Measurements from ENCODE around the gene MARCKSL1. TPM values are rescaled to one million over a fixed set of nuclear protein-coding genes. Genes with fewer than 3 reads are reported as not detected.

The MARCKSL1 gene
- polyA plus RNA-seq, 1 donor from 2014 or later, result 694 TPM

DNA sequence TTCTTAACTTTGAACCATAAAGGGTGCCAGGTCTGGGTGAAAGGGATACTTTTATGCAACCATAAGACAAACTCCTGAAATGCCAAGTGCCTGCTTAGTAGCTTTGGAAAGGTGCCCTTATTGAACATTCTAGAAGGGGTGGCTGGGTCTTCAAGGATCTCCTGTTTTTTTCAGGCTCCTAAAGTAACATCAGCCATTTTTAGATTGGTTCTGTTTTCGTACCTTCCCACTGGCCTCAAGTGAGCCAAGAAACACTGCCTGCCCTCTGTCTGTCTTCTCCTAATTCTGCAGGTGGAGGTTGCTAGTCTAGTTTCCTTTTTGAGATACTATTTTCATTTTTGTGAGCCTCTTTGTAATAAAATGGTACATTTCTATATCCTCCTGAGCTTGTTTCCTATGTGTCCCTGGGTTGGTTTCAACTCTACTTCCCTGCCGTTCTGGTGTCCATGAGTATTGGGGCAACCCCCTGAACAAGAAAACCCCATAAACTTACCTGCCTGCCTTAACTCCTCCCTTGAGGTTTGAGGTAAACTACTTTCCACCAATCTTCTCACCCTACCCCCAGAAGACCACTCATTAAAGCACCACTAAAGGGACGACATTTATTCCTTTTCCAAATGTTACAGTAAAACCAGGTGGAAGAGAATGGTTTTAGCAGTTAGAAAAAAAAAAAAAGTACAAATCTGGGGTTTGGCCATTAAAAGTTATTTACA is 2.6 kb downstream of the MARCKSL1 start:
- no peak overlapping the region for H2AFZ ChIP-seq (ENCODE audit: low read depth, low read length)
- H3K4me2 ChIP-seq (ENCODE audit: low read length), result peak overlapping the region; percentile 99
- H3K9ac ChIP-seq (ENCODE audit: low read length), result peak overlapping the region; percentile 99
- H3F3A ChIP-seq (ENCODE audit: insufficient read depth, low read length, poor library complexity, severe bottlenecking), result no peaks in the 10 kb centered on the region
- no peaks in the 10 kb centered on the region for H3K9me3 ChIP-seq (ENCODE audit: low read length)
- H4K20me1 ChIP-seq (ENCODE audit: insufficient read depth), result peaks cover 22% of the 10 kb centered on the region
- peak overlapping the region; percentile 100 for H3K4me3 ChIP-seq (ENCODE audit: low read length)
- H3K27ac ChIP-seq (ENCODE audit: low read length), result no peak overlapping the region
- peaks cover 6% of the 10 kb centered on the region for H3K36me3 ChIP-seq (ENCODE audit: insufficient read depth, low read length)
- H3K79me2 ChIP-seq (replicated peaks; ENCODE audit: insufficient read depth, low read length), result peaks cover 34% of the 10 kb centered on the region
- no peaks in the 10 kb centered on the region for H3K27me3 ChIP-seq (ENCODE audit: insufficient read depth, low read depth, low read length)
- no peak for TF ChIP-seq MXI1 (conservative IDR thresholded peaks at IDR 0.05; ENCODE audit: poor library complexity, severe bottlenecking)
- no peak for TF ChIP-seq TAF1 (IDR thresholded peaks at IDR 0.05; ENCODE audit: low read depth)
- TF ChIP-seq POLR2AphosphoS5 (IDR thresholded peaks at IDR 0.05), result no peak
- no peak for TF ChIP-seq EP300 (conservative IDR thresholded peaks at IDR 0.05; ENCODE audit: poor library complexity, severe bottlenecking)
- no peak for TF ChIP-seq SMC3 (conservative IDR thresholded peaks at IDR 0.05; ENCODE audit: poor library complexity)
- TF ChIP-seq, protein P1, sequence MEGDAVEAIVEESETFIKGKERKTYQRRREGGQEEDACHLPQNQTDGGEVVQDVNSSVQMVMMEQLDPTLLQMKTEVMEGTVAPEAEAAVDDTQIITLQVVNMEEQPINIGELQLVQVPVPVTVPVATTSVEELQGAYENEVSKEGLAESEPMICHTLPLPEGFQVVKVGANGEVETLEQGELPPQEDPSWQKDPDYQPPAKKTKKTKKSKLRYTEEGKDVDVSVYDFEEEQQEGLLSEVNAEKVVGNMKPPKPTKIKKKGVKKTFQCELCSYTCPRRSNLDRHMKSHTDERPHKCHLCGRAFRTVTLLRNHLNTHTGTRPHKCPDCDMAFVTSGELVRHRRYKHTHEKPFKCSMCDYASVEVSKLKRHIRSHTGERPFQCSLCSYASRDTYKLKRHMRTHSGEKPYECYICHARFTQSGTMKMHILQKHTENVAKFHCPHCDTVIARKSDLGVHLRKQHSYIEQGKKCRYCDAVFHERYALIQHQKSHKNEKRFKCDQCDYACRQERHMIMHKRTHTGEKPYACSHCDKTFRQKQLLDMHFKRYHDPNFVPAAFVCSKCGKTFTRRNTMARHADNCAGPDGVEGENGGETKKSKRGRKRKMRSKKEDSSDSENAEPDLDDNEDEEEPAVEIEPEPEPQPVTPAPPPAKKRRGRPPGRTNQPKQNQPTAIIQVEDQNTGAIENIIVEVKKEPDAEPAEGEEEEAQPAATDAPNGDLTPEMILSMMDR (IDR thresholded peaks at IDR 0.05; ENCODE audit: poor library complexity, severe bottlenecking), result no peak
- no peak for TF ChIP-seq EZH2 (IDR thresholded peaks at IDR 0.05; ENCODE audit: borderline replicate concordance, insufficient read depth, low read length, poor library complexity, severe bottlenecking)
- H3K9me2 ChIP-seq (ENCODE audit: insufficient read depth, low read length), result no peaks in the 10 kb centered on the region

DNA sequence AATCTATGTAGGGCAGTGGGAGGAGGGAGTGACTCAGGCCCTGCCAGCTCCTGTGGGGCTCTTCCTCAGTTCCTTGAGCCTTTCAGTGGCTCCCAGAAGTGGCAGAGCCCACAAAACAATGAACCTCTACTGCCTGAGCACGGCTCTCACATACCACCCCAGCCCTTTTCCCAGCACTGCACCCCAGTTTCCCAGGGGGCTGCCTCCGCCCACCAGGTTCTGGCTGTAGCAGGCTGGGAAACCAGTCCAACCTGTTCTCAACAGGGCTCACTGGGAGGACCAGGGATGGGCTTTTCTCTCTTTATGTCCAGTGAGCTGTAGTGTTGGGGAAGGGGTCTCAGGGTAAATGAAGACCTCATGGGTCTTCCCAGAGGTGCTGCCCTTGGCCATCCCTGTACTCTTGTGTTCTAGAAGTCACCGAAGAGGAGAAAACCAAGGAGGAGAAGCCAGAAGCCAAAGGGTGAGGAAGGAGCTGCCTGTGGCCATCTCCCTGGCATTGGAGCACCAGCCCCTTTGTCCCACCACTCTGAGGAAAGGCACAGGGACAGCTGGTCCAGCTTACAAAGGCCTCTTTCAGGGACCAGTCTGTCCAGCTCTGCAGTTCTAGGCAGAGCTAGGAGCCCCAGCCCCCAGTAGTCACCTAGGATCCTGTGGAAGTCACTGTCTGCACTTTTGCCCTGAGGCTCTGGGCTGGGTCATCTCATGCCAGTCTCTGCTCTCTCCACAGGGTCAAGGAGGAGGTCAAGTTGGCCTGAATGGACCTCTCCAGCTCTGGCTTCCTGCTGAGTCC is 3.5 kb downstream of the MARCKSL1 start:
- Histone ChIP-seq H3K4me3 (ENCODE audit: low read length) (peak overlapping the region; percentile 46), H3K9me3 (ENCODE audit: low read length) (no peaks in the 10 kb centered on the region), H3K27ac (ENCODE audit: low read length) (no peak overlapping the region), H2AFZ (ENCODE audit: low read depth, low read length) (no peak overlapping the region), H3K27me3 (ENCODE audit: insufficient read depth, low read depth, low read length) (no peaks in the 10 kb centered on the region), H3K36me3 (ENCODE audit: insufficient read depth, low read length) (peaks cover 6% of the 10 kb centered on the region), H3K9ac (ENCODE audit: low read length) (no peak overlapping the region), H4K20me1 (ENCODE audit: insufficient read depth) (peaks cover 22% of the 10 kb centered on the region), H3K79me2 (replicated peaks; ENCODE audit: insufficient read depth, low read length) (peaks cover 34% of the 10 kb centered on the region), H3K4me2 (ENCODE audit: low read length) (no peak overlapping the region), H3F3A (ENCODE audit: insufficient read depth, low read length, poor library complexity, severe bottlenecking) (no peaks in the 10 kb centered on the region), H3K9me2 (ENCODE audit: insufficient read depth, low read length) (no peaks in the 10 kb centered on the region)
- TF ChIP-seq RAD21 (conservative IDR thresholded peaks at IDR 0.05) (no peak), POLR2AphosphoS5 (IDR thresholded peaks at IDR 0.05) (peak; percentile 26)

DNA sequence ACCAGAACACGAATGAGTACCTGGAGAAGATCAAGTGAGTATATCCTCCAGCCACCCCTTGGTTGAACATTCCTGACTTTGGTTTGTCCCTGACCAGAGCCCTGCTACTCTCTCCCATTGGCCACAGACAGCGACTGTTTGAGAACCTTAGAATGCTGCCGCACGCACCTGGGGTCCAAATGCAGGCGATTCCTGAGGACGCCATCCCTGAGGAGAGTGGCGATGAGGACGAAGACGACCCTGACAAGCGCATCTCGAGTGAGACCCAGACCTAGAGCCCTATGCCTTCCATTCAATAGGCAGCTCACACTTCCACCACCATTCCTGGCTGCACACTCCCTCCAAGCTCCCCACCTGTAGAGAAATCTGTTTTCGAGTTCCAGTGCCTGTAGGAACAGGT is 4.5 kb downstream of the MARCKSL1 start:
- Histone ChIP-seq H3F3A (ENCODE audit: insufficient read depth, low read length, poor library complexity, severe bottlenecking) (no peaks in the 10 kb centered on the region), H3K27me3 (ENCODE audit: insufficient read depth, low read depth, low read length) (no peaks in the 10 kb centered on the region), H3K79me2 (replicated peaks; ENCODE audit: insufficient read depth, low read length) (peaks cover 34% of the 10 kb centered on the region), H3K9ac (ENCODE audit: low read length) (no peak overlapping the region), H3K27ac (ENCODE audit: low read length) (no peak overlapping the region), H3K4me2 (ENCODE audit: low read length) (no peak overlapping the region), H4K20me1 (ENCODE audit: insufficient read depth) (peaks cover 22% of the 10 kb centered on the region), H3K9me3 (ENCODE audit: low read length) (no peaks in the 10 kb centered on the region), H3K4me3 (ENCODE audit: low read length) (no peak overlapping the region), H3K9me2 (ENCODE audit: insufficient read depth, low read length) (no peaks in the 10 kb centered on the region), H3K36me3 (ENCODE audit: insufficient read depth, low read length) (peaks cover 6% of the 10 kb centered on the region), H2AFZ (ENCODE audit: low read depth, low read length) (no peak overlapping the region)
- TF ChIP-seq RAD21 (conservative IDR thresholded peaks at IDR 0.05) (no peak), POLR2AphosphoS5 (IDR thresholded peaks at IDR 0.05) (no peak), MXI1 (conservative IDR thresholded peaks at IDR 0.05; ENCODE audit: poor library complexity, severe bottlenecking) (no peak), SMC3 (conservative IDR thresholded peaks at IDR 0.05; ENCODE audit: poor library complexity) (no peak), TAF1 (IDR thresholded peaks at IDR 0.05; ENCODE audit: low read depth) (no peak), EP300 (conservative IDR thresholded peaks at IDR 0.05; ENCODE audit: poor library complexity, severe bottlenecking) (no peak), EZH2 (IDR thresholded peaks at IDR 0.05; ENCODE audit: borderline replicate concordance, insufficient read depth, low read length, poor library complexity, severe bottlenecking) (no peak)
- TF ChIP-seq, protein P2, sequence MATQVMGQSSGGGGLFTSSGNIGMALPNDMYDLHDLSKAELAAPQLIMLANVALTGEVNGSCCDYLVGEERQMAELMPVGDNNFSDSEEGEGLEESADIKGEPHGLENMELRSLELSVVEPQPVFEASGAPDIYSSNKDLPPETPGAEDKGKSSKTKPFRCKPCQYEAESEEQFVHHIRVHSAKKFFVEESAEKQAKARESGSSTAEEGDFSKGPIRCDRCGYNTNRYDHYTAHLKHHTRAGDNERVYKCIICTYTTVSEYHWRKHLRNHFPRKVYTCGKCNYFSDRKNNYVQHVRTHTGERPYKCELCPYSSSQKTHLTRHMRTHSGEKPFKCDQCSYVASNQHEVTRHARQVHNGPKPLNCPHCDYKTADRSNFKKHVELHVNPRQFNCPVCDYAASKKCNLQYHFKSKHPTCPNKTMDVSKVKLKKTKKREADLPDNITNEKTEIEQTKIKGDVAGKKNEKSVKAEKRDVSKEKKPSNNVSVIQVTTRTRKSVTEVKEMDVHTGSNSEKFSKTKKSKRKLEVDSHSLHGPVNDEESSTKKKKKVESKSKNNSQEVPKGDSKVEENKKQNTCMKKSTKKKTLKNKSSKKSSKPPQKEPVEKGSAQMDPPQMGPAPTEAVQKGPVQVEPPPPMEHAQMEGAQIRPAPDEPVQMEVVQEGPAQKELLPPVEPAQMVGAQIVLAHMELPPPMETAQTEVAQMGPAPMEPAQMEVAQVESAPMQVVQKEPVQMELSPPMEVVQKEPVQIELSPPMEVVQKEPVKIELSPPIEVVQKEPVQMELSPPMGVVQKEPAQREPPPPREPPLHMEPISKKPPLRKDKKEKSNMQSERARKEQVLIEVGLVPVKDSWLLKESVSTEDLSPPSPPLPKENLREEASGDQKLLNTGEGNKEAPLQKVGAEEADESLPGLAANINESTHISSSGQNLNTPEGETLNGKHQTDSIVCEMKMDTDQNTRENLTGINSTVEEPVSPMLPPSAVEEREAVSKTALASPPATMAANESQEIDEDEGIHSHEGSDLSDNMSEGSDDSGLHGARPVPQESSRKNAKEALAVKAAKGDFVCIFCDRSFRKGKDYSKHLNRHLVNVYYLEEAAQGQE (IDR thresholded peaks at IDR 0.05; ENCODE audit: borderline replicate concordance), result no peak
- TF ChIP-seq, protein P1 (IDR thresholded peaks at IDR 0.05; ENCODE audit: poor library complexity, severe bottlenecking), result no peak
